Fibroblast of skin of left biceps (primary cell): ENCODE measurements around the gene CD4.
A peak's percentile ranks its signal among the peaks of the same experiment; 100 is the strongest.
"Not testable (repeated sequence)": the region's sequence is repeated elsewhere in the genome, so short reads cannot be mapped to it uniquely, and the experiment has no call there.

ENCODE experiments used
- DNase-seq, 2 experiments: peaks; one replicate each; pipeline ENCODE4 v3.0.0-alpha.2; 2013; ENCODE audit warnings: low read depth in 2 of 2

The CD4 gene

DNA sequence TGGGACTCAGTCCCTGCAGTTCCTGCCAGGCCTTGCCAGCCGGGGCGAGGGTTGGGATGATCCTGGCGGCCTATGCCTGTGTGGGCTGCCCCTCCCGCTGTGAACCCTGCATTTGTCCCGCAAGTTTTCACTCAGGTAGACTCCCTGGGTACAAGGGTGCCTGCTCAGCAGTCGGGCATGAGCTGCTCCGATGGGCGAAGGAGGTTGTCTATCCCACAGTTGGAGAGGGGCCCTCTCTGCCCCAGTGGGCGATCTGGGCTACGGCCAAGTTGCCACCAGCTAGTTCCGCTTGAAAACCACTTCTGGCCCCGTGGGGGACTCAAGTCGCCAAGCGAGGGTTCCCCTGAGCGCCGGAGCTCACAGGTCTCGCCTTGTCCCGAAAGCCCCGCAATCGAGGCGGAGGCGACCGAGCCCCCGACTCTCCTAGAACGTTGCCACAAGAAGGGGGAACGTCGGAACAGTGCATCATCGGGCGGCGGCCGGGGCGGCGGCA, 77.6 kb downstream of the CD4 start:
- DNase-seq: no peak

DNA sequence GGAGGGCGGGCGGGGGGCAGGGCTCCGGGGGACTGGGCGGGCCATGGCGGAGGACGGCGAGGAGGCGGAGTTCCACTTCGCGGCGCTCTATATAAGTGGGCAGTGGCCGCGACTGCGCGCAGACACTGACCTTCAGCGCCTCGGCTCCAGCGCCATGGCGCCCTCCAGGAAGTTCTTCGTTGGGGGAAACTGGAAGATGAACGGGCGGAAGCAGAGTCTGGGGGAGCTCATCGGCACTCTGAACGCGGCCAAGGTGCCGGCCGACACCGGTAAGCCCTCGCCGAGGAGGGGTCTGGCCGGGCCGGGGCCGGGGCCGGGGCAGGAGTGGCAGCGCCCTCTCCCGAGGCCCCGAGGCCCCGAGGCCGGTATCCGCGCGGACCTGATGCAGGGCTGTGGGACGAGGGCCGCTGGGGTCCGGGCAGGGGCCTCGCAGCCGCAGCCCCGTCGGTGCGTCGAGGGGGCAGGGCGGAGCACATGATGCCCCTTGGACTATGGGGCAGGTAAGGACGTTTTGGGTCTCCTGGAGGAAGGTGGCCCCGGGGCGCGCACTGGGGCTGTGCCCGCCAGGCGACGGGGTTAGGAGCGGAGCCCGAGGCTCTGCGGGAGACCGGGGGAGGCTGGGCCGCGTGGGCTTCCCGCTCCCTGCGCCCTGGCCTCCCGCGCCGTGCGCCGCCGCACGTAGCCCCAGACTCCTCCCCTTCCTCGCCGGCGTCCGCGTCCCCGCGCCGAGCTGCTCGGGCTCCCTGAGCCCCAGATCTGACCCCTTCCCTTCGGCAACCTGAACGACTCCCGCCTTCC, 78.3 kb downstream of the CD4 start, which contains the start of gene TPI1:
Gene TPI1, plus strand, starts transcription at position 119 of the 798 bp plus-strand sequence. Its CDS starts 36 bp downstream, at position 155.
- DNase-seq: peak in 1 of 2 experiments; percentile 50

GRCh38 chr12:6868211-6869048, 79.1 kb downstream of the CD4 start:
- DNase-seq: no peak

GRCh38 chr12:6869049-6870021, 80.0 kb downstream of the CD4 start:
- no peak for DNase-seq

DNA sequence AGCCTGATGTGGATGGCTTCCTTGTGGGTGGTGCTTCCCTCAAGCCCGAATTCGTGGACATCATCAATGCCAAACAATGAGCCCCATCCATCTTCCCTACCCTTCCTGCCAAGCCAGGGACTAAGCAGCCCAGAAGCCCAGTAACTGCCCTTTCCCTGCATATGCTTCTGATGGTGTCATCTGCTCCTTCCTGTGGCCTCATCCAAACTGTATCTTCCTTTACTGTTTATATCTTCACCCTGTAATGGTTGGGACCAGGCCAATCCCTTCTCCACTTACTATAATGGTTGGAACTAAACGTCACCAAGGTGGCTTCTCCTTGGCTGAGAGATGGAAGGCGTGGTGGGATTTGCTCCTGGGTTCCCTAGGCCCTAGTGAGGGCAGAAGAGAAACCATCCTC, 81.0 kb downstream of the CD4 start:
- not testable (repeated sequence) for DNase-seq
